Epidermal melanocyte (primary cell): ENCODE data around the gene APBB1.
"Not testable (repeated sequence)": the region's sequence is repeated elsewhere in the genome, so short reads cannot be mapped to it uniquely, and the experiment has no call there.

Experiments
- DNase-seq: peaks from one replicate; pipeline ENCODE4 v3.0.0; 2011; ENCODE audit warnings: low spot score; ENCODE audit not compliant: insufficient read length

Gene APBB1

DNA sequence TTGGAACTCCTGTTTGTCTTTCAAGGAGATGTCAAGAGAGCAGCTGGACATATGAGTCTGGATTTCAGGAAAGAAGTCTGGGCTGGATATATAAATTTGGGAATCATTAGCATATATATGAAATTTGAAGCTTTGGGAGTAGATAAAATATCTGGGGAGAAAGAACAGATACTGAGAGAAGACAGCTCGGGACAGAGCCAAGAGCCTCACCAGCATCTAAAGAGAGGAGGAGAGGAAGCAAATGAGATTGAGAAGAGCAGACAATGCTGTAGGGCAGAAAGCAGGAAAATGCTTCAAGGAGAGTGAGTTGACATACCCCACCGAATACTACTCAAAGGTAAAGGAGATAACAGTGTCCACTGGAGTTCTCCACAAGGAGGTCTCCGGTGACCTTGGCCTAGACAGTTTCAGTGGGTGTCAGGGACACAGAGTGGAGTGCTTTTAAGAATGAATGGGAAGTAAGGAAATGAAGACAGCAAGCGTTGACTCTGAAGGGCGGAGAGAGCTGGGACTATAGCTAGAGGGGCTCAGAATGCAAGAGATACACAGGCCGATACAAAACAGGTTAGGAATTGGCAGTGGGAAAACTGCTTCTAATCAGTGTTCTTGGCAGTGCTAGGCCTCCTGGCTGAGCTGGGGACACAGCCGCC lies 862 bp downstream of the APBB1 start:
- DNase-seq, result no peak

GRCh38 chr11:6415797-6416196 lies 3.1 kb downstream of the APBB1 start:
- DNase-seq, result no peak

DNA sequence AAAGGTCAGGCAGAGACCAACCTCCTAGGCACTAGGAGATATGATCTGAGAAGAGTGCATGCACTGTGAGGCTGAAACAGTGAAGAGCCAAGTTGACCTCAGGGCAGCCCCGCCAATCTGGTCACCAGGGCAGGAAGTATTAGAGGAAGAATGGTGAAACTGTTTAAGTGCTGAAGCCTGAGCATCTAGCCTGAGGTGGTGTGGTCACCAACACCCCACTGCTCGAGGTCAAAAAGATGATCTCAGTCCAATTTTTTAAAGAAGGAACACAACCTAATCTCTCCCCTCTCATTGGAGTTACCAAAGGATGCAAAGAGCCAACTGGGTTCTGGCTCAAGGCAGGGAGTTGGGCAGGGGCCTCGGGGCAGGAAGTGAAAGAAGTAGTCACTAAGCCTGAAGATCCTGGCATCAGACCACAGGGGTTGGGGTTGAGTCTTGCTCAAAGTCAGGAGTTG lies 4.0 kb downstream of the APBB1 start:
- DNase-seq, result peak; percentile 26

DNA sequence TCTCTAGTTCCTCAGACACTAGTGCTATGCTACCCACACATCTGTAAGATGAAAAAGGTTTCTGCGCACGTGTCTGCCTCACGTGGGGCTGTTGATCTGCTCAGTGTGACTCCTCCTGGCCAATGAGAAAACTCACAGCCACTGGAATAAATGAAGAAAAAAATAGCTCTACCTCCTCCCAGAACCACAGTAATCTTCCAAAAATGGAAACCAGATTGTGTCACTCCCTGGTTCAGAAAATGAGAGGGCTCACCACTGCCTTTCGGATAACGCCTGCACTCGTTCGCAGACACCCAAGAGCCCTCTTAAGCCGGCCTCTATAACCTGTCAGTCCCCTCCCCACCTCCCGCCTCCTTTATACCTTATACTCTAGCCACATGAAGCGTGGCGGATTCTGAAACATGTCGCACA lies 5.1 kb downstream of the APBB1 start:
- DNase-seq, result no peak

GRCh38 chr11:6411594-6412031 lies 7.3 kb downstream of the APBB1 start:
- DNase-seq, result no peak

GRCh38 chr11:6410695-6411430 lies 8.0 kb downstream of the APBB1 start:
- no peak for DNase-seq

GRCh38 chr11:6406370-6406769 lies 12.5 kb downstream of the APBB1 start:
- no peak for DNase-seq

DNA sequence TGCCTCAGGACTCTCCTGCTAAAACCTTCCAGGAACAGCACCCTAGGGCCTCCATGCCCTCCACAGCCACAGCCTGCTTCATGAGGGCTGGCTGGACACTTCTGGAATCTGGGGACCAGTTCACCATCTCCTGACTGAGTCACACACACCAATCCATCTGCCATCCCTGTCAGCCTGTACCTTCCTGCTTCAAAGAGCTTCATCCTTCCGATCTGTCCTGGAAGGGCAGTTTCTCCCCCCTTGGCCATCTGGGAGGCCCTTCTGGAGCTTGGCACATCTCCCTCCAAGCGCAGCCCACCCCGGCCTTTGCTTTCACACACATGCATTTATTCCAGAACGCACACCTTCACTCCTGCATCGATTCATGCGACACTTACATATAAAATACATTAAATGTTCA lies 13.0 kb downstream of the APBB1 start:
- DNase-seq, result no peak

GRCh38 chr11:6405052-6405667 lies 13.7 kb downstream of the APBB1 start:
- no peak for DNase-seq

- DNase-seq, result no peak
Observed at GRCh38 chr11:6404342-6405051, 14.4 kb downstream of the APBB1 start.

- no peak for DNase-seq
Observed at GRCh38 chr11:6403539-6403938, 15.4 kb downstream of the APBB1 start.

GRCh38 chr11:6402561-6402981 lies 16.3 kb downstream of the APBB1 start:
- no peak for DNase-seq

DNA sequence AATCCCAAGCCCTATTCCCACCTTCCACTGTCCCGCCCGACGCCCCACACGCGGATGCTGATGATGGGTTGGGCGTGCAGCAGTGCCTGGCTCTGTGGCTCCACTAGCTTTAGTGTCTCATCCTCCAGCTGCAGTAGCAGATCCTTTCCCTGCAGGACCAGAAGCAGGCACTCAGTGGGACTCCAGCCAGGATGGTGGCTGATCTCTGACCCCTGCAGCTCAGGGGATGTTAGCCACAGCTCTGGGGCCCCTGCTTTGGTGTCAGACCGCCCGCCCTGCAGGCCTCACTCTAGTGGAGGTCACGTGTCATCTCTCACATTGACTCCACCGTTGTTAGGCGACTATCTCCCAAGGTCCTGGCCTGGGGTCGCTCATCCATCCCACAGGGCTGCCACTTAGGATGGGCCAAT lies 16.8 kb downstream of the APBB1 start:
- no peak for DNase-seq

- no peak for DNase-seq
Observed at GRCh38 chr11:6401464-6401863, 17.4 kb downstream of the APBB1 start.

DNA sequence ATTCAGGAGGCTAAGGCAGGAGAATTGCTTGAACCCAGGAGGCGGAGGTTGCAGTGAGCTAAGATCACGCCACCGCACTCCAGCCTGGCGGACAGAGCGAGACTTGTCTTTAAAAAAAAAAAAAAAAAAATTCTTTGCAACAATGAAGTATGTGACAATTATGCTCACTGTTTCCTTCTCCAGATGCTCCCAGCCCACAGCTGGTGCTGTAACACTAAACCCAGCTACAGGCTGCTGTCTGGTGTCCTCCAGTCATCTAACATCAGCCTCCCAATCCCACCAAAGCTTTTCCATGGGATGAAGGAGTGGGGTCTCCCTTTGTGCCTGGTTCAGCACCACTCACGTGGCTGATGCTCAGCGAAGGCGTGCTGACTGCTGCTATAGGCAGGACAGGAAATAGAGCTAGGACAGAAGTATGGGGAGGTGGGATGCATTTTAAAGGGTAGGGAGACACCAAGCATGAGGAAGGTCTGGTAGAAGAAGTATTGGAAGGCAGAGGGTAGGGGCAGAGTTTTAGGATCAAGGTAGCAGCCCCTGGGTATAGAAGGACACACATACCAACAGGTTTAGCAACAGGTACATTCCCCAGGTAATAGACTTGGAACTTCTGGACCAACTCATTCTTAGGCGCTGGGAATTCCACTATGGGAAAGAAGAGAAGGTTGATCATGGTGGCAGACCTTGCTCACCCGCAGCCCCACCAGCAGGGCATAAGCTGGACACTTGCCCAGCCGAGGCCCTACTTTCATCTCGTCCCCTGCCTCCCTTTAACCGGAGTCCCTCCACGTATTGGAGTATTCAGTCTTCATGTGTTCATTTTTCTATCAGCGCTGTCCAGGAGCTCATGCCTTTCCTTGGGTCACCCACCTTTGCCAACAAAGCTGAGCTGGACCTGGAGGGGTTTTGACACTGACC lies 18.2 kb downstream of the APBB1 start:
- DNase-seq, result no peak

DNA sequence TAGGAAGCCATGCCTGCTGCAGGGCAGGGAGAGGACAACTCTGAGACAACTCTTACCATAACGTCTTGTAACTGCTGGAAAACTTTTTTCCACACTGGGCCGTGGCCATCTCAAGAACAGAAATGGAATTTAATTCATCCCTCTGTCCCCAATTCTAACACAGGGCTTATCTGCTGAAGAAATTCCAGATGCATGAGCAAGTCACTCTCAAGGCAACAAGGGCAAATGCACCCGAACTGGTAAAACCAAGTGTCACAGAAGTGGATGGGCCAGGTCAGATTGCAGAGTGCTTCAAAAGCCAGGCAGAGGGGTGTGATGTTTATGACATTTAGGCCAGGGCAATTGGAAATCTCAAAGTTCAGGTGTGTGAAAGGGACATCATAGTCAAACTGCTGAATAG lies 21.3 kb downstream of the APBB1 start:
- DNase-seq, result no peak

GRCh38 chr11:6397156-6397555 lies 21.7 kb downstream of the APBB1 start:
- no peak for DNase-seq

- DNase-seq, result no peak
Observed at GRCh38 chr11:6395470-6396060, 23.3 kb downstream of the APBB1 start.

- DNase-seq, result no peak
Observed at GRCh38 chr11:6393989-6394670, 24.8 kb downstream of the APBB1 start.

GRCh38 chr11:6392251-6392650 lies 26.6 kb downstream of the APBB1 start:
- DNase-seq, result not testable (repeated sequence)
